Stimulated activated CD4-positive, alpha-beta T cell treated with anti-CD3 and anti-CD28 coated beads, Interleukin-4, amount 100 ng/mL, for 1 hour (primary cell): ENCODE measurements around the gene LRRC74B.

Source experiments
- DNase-seq: peaks from one replicate; pipeline ENCODE4 v3.0.0-alpha.2; 2020

The LRRC74B gene

GRCh38 chr22:21014726-21015465 is 30.9 kb upstream of the LRRC74B start, which contains the start of gene P2RX6:
TSS of gene P2RX6 (plus strand) at chr22:21015165. CDS start at chr22:21015175, 10 bp downstream.
- DNase-seq, result no peak

GRCh38 chr22:21015466-21016006 is 30.2 kb upstream of the LRRC74B start:
- no peak for DNase-seq

GRCh38 chr22:21016644-21017420 is 28.9 kb upstream of the LRRC74B start:
- no peak for DNase-seq

- DNase-seq, result no peak
Measured at GRCh38 chr22:21018314-21018713, 27.4 kb upstream of the LRRC74B start.

- DNase-seq, result no peak
Measured at GRCh38 chr22:21020802-21021429, 24.8 kb upstream of the LRRC74B start.

GRCh38 chr22:21022507-21022906 is 23.2 kb upstream of the LRRC74B start:
- DNase-seq, result no peak

- DNase-seq, result no peak
Measured at GRCh38 chr22:21022955-21023614, 22.7 kb upstream of the LRRC74B start.

- no peak for DNase-seq
Measured at GRCh38 chr22:21025266-21025665, 20.5 kb upstream of the LRRC74B start.

- no peak for DNase-seq
Measured at GRCh38 chr22:21025763-21026755, 19.7 kb upstream of the LRRC74B start.

- DNase-seq, result no peak
Measured at GRCh38 chr22:21026783-21027692, 18.7 kb upstream of the LRRC74B start.

- no peak for DNase-seq
Measured at GRCh38 chr22:21028277-21029251, 17.2 kb upstream of the LRRC74B start.

- DNase-seq, result no peak
Measured at GRCh38 chr22:21029486-21030025, 16.2 kb upstream of the LRRC74B start.

GRCh38 chr22:21030032-21030431 is 15.7 kb upstream of the LRRC74B start:
- no peak for DNase-seq

GRCh38 chr22:21030621-21031544 is 14.9 kb upstream of the LRRC74B start:
- DNase-seq, result no peak

GRCh38 chr22:21031545-21032036 is 14.2 kb upstream of the LRRC74B start:
- DNase-seq, result no peak

GRCh38 chr22:21032037-21032867 is 13.5 kb upstream of the LRRC74B start, which contains the start of gene SLC7A4:
TSS of gene SLC7A4 (minus strand) at chr22:21032561. CDS start at chr22:21031812, 749 bp downstream.
- DNase-seq, result peak; percentile 7
